Activated CD8-positive, alpha-beta memory T cell treated with anti-CD3 and anti-CD28 coated beads, Interleukin-2, amount 50 U/mL, for 48 hours (primary cell): ENCODE results near the gene APOA1.

Source experiments
- DNase-seq: peaks from one replicate; pipeline ENCODE4 v3.0.0-alpha.2; 2020

The APOA1 gene

GRCh38 chr11:116786966-116787365, 50.5 kb downstream of the APOA1 start:
- DNase-seq = no peak

- no peak for DNase-seq
Observed at GRCh38 chr11:116786326-116786725, 51.1 kb downstream of the APOA1 start.
